ENCODE results near the gene JPH2. TPM values are rescaled to one million over a fixed set of nuclear protein-coding genes. Genes with fewer than 3 reads are reported as not detected.

JPH2 gene
- total RNA-seq, 1 donor = not detected

DNA sequence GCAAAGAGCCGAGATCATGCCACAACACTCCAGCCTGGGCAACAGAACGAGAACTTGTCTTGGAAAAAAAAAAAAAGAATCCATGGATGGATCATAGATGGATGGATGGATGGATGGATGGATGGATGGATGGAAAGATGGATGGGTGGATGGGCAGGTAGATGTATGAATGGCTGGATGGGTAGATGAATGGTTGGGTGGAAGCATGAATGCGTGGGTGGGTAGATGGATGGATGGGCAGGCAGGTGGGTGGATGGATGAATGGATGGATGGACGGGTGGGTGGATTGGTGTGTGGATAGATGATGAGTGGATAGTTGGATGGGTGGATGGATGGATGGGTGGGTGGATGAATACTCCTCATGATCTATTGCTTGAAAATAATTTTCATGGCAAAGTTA is 1.4 kb downstream of the JPH2 start:
- H3K9me3 ChIP-seq (ENCODE audit: low read depth, low read length) = no peaks in the 10 kb centered on the region
- peaks cover 38% of the 10 kb centered on the region for H3K27me3 ChIP-seq (ENCODE audit: insufficient read depth, low read length)
- H3K4me3 ChIP-seq (ENCODE audit: low read length) = no peak overlapping the region
- peaks cover 10% of the 10 kb centered on the region for H3K4me1 ChIP-seq (ENCODE audit: insufficient read depth, low read length)

DNA sequence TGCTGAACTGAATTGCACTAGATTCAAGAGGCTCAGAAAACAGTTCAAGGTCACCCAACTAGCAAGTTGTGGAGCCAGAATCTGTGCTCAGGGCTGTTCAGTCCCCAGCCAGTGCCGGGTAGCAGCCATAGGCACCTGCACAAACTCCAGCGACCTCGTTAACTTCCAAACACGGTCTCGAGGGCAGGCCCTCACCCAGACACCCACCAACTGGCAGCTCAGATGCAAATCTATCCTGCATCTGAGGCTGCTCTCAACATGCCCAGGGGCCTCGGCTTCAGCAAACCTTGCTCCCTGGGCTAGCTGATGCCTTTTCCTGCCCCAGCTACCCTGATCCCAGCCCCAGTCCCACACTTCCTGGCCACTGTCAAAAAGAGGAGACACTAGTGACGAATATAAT is 3.7 kb downstream of the JPH2 start:
- H3K4me3 ChIP-seq (ENCODE audit: low read length) = no peak overlapping the region
- H3K27me3 ChIP-seq (ENCODE audit: insufficient read depth, low read length) = peaks cover 24% of the 10 kb centered on the region
- peaks cover 6% of the 10 kb centered on the region for H3K4me1 ChIP-seq (ENCODE audit: insufficient read depth, low read length)

DNA sequence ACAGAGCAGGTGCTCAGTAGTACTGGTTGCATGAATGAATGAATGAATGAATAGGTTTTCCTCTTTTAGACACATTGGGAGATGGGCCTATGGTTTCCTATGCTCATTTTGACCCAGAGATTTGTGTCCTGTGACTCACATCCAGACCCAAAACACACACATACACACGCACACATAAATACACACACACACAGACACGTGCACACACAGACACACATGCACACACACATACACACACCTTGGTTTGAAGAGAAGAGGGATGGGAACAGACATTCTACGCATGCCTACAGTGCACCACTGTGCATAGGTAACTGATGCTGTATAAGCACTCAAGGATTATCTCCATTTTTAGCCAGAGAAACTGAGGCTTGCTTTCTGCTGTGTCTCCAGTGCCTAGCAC is 4.1 kb downstream of the JPH2 start:
- H3K27me3 ChIP-seq (ENCODE audit: insufficient read depth, low read length) = peaks cover 20% of the 10 kb centered on the region

More for the DNA sequence above, 3.7 kb downstream of the JPH2 start:
- no peaks in the 10 kb centered on the region for H3K9me3 ChIP-seq (ENCODE audit: low read depth, low read length)

DNA sequence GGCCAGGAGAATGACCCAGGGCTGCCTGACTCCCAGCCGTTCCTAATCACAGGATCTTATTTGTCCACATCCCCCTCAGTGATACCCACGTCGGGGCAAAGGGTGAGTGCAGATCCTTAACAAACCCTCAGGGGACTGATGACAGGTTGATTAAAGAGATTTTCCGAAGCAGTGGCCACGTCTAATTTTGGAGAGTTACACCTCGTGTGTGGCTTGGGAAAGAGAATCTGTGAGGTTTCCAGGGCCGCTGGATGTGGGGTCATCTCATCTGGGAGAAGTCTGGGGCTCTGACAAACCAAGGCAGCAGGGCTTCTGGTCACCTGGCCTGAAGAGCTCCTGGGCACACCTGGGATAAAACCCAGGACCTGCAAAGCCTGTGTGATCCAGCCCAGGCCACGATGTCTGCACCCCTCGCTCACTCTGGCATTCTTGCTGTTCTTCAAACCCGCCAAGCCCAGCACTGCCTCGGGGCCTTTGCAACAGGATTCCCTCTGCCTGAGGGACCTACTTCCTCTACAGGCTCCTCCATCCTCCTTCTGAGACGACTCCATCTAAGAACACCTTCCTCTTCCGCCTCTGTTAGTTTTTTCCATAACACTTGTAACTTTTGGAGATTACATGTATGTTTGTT is 4.7 kb downstream of the JPH2 start:
- no peak overlapping the region for H3K4me3 ChIP-seq (ENCODE audit: low read length)
- peaks cover 14% of the 10 kb centered on the region for H3K27me3 ChIP-seq (ENCODE audit: insufficient read depth, low read length)

More for the DNA sequence above, 4.1 kb downstream of the JPH2 start:
- Histone ChIP-seq H3K9me3 (ENCODE audit: low read depth, low read length) (no peaks in the 10 kb centered on the region), H3K4me1 (ENCODE audit: insufficient read depth, low read length) (peaks cover 5% of the 10 kb centered on the region), H3K4me3 (ENCODE audit: low read length) (no peak overlapping the region)

DNA sequence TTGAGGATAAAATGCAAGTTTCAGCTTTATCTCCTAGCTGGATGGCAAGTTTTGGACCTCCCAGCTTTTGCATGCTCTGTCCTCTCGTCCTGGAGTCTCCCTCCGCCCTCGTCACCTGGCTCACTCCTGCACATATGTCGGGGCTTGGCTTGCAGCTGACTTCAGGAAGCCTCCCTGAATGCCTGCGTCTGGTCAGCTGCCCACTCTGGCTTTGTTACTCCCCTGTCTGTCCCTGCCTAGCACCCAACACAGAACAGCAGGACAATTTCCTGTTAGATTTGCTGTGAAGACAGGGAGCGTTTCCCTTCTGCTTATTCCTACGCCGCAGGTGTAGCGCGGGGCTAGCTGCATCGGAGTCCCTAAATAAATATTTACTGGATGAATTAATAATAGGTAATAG is 5.4 kb downstream of the JPH2 start:
- peaks cover 10% of the 10 kb centered on the region for H3K27me3 ChIP-seq (ENCODE audit: insufficient read depth, low read length)
- no peak overlapping the region for H3K4me3 ChIP-seq (ENCODE audit: low read length)
- no peaks in the 10 kb centered on the region for H3K4me1 ChIP-seq (ENCODE audit: insufficient read depth, low read length)
- no peaks in the 10 kb centered on the region for H3K9me3 ChIP-seq (ENCODE audit: low read depth, low read length)

More for the DNA sequence above, 4.7 kb downstream of the JPH2 start:
- Histone ChIP-seq H3K4me1 (ENCODE audit: insufficient read depth, low read length) (no peaks in the 10 kb centered on the region), H3K9me3 (ENCODE audit: low read depth, low read length) (no peaks in the 10 kb centered on the region)

DNA sequence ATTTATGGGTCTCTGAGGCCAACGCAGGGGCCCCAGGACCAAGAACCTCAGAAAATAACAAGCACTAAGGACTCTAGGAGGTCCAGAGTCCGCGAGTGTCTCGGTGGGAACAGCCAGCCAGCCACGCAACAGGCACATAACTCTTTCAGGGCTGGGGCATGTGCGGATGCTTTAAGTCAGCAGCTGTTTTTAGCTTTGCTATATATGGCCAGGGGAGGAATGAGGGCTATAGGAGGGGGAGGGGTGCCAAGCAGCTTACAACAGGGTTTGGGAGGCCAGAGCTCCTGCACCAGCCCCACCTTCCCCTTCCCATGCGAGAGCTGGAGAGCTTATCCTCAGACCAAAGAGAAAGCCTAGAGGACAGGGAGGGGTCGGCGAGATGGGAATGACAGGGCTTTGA is 6.2 kb downstream of the JPH2 start:
- no peaks in the 10 kb centered on the region for H3K9me3 ChIP-seq (ENCODE audit: low read depth, low read length)
- H3K4me3 ChIP-seq (ENCODE audit: low read length) = no peak overlapping the region
- peaks cover 7% of the 10 kb centered on the region for H3K27me3 ChIP-seq (ENCODE audit: insufficient read depth, low read length)
- no peaks in the 10 kb centered on the region for H3K4me1 ChIP-seq (ENCODE audit: insufficient read depth, low read length)

DNA sequence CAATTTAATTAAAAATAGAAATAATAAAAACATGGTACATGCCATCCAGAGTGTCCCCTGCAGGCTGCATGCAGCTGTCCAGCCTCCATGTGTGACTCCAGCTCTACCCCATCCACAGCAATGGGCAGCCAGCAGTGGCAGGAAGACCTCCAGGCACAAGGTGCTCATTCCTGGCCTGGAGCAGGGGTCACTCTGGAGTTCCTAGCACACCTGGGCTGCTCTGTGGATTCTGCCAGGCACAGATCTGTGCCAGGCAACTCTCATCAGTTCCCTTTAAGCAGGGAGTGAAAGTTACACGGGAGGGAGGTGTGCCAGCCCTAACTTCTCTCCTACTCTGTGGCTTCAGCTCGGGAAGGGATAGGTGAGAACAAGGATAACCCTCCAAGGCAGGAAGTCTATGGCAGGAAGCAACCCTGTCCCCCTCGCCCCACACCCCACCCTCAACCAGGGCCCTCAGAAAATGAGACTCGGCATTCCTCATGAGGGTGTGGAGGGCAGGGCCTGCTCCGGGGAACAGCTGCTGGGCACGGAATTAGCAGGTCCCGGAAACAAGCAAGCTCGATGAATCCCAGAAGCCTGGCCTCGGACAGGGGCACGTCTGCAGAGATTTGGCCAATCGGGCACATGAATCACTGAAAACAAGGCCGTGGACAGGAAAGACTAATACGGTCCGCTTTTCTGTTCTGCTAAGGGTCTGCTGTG is 10.0 kb downstream of the JPH2 start:
- Histone ChIP-seq H3K27me3 (ENCODE audit: insufficient read depth, low read length) (peaks cover 5% of the 10 kb centered on the region), H3K4me3 (ENCODE audit: low read length) (no peak overlapping the region), H3K9me3 (ENCODE audit: low read depth, low read length) (no peaks in the 10 kb centered on the region), H3K4me1 (ENCODE audit: insufficient read depth, low read length) (no peaks in the 10 kb centered on the region)

DNA sequence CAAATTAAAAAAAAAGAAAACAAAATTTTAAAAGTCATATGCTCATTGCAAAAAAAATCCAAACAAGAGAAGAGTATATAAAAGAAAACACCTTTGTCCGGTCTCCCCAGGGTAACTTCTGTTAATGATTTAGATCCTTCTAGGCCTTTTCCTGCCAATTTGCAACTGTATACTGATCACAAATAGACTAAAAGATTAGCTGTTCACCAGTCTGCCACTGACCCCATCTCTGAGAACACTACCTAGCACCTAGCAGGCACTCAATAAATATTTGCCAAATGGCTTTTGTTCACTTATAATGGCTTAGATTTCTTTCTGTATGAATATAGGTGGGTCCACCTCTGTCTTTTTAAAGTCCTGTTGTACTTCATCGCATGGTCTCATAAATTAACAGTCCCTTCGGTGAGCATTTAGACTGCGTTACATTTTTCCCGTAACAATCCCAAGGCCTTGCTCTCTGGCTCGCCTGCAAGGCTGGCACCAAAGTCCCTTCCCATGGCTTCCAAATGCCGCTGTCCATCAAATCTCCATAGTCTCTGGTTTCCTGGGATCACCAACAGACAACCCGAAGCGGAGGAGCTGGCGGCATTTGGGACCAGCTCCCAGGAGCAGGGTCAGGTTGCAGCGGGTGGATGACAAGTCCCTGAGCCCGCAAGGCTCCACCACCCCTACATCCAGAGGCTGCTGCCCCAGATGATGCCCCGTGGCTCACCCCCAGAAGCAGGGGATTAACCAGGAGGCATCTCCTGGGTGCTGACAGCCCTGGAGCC is 11.8 kb downstream of the JPH2 start:
- Histone ChIP-seq H3K27me3 (ENCODE audit: insufficient read depth, low read length) (peaks cover 10% of the 10 kb centered on the region), H3K4me3 (ENCODE audit: low read length) (no peak overlapping the region), H3K9me3 (ENCODE audit: low read depth, low read length) (no peaks in the 10 kb centered on the region), H3K4me1 (ENCODE audit: insufficient read depth, low read length) (no peaks in the 10 kb centered on the region)

DNA sequence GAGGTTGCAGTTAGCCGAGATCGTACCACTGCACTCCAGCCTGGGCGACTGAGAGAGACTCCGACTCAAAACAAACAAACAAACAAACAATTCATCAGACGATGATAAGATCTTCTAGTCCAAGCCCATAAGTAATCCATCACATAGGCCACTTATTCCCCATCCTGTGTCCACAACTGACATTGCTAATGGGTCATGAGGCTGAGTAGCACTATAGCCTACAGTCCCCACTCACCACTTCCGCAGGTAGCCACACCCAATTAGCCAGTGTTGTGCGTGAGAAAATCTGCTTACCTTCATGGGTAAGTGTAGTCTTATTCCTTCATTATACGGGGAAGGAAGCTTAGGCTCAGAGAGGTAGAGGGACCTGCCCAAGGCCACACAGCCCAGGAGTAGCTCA is 13.1 kb downstream of the JPH2 start:
- Histone ChIP-seq H3K4me1 (ENCODE audit: insufficient read depth, low read length) (no peaks in the 10 kb centered on the region), H3K9me3 (ENCODE audit: low read depth, low read length) (no peaks in the 10 kb centered on the region), H3K27me3 (ENCODE audit: insufficient read depth, low read length) (peaks cover 10% of the 10 kb centered on the region), H3K4me3 (ENCODE audit: low read length) (no peak overlapping the region)

DNA sequence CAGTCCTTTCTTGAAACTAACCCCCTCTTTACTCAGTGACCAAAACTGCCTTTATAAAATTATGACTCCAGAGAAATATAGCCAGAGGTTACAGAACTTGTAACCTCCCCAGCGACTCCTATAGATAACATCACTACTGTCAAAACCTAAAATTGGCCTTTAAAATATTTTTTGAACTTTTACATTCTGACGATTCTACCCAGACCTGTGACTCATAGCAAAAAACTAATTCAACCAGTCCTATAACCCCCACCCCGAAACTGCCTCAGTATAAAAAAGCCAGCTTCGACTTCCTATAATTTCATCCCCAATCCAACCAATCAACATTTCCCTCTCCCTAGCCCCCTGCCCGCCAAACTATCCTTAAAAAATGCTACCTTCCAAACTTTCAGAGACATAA is 13.9 kb downstream of the JPH2 start:
- no peak overlapping the region for H3K4me3 ChIP-seq (ENCODE audit: low read length)
- peaks cover 10% of the 10 kb centered on the region for H3K27me3 ChIP-seq (ENCODE audit: insufficient read depth, low read length)
- no peaks in the 10 kb centered on the region for H3K4me1 ChIP-seq (ENCODE audit: insufficient read depth, low read length)
- H3K9me3 ChIP-seq (ENCODE audit: low read depth, low read length) = no peaks in the 10 kb centered on the region

DNA sequence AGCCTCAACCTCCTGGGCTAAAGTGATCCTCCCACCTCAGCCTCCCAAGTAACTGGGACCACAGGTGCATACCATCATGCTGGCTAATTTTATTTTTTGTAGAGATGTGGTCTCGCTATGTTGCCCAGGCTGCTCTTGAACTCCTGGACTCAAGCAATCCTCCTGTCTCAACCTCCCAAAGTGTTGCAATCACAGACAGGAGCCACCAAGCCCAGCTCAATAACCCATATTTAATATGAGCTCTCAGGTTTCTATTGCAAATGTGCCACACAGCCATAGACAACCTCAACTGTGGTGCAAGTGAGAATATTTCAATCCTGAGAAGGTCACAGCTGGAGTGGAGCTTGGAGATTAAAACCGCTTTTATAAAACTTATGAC is 14.4 kb downstream of the JPH2 start:
- H3K4me3 ChIP-seq (ENCODE audit: low read length) = no peak overlapping the region
- peaks cover 10% of the 10 kb centered on the region for H3K27me3 ChIP-seq (ENCODE audit: insufficient read depth, low read length)
- no peaks in the 10 kb centered on the region for H3K9me3 ChIP-seq (ENCODE audit: low read depth, low read length)
- H3K4me1 ChIP-seq (ENCODE audit: insufficient read depth, low read length) = no peaks in the 10 kb centered on the region

DNA sequence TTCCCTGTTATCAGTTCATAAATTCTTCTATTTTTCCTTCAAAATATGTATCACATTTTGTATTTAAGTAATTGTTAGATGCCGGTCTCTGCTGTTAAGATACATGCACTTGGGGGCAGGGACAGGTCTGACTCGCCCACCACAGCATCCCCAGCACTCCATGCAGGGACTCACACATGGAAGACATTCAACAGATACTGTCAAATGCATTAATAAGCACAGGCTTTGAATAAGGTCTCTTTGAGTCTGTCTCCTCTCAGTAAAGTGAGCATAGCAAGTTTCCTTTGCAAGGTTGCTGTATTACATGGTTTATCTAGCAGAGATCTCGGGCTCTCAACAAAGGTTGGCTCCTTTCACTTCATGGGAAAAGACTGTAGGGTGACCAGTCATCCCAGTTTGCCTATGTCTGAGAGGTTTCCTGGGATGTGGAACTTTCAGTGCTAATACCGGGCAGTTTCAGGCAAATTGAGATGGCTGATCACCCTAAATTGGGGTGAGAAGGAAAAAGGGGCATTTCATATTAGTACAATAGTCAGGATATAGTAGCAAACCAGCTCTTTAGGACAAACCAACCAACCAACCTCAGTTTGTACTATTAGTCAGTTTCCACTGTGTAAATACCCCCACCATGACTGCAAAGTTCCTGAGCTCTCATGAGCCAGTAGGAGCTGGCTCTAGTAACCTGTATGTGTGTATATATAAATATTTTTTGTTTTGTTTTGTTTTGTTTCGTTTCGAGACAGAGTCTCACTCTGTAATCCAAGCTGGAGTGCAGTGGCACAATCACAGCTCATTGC is 15.0 kb downstream of the JPH2 start:
- H3K4me3 ChIP-seq (ENCODE audit: low read length) = no peak overlapping the region
- no peaks in the 10 kb centered on the region for H3K9me3 ChIP-seq (ENCODE audit: low read depth, low read length)
- no peaks in the 10 kb centered on the region for H3K4me1 ChIP-seq (ENCODE audit: insufficient read depth, low read length)
- H3K27me3 ChIP-seq (ENCODE audit: insufficient read depth, low read length) = peaks cover 10% of the 10 kb centered on the region

DNA sequence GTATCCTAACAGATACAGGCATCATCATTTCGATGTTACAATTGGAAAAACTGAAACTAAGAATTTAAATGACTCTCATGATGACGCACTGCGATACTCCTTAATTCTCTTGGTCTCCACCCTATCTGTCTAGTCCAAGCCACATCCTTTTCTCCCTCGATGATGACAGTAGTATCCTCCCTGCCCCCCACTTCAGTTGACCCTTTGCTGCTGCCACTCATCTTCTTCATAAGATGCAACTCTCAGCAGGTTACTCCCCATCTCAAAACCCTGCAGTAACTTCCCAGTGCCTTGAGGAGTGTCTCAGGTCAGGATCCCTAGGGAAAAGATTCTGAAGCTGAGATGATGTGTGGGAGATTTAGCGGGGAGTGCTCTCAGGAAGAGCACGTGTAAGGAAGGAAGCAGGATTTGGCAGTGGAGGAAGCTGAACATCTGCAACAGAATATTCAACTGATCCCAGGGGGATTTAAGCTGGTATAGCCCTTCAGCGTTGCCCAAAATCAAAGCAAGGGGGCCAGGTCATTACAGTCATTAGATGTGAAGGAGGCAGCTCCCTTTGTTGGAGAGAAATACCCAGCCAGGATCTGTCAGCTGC is 16.1 kb downstream of the JPH2 start:
- Histone ChIP-seq H3K27me3 (ENCODE audit: insufficient read depth, low read length) (peaks cover 10% of the 10 kb centered on the region), H3K9me3 (ENCODE audit: low read depth, low read length) (no peaks in the 10 kb centered on the region), H3K4me1 (ENCODE audit: insufficient read depth, low read length) (no peaks in the 10 kb centered on the region), H3K4me3 (ENCODE audit: low read length) (no peak overlapping the region)

DNA sequence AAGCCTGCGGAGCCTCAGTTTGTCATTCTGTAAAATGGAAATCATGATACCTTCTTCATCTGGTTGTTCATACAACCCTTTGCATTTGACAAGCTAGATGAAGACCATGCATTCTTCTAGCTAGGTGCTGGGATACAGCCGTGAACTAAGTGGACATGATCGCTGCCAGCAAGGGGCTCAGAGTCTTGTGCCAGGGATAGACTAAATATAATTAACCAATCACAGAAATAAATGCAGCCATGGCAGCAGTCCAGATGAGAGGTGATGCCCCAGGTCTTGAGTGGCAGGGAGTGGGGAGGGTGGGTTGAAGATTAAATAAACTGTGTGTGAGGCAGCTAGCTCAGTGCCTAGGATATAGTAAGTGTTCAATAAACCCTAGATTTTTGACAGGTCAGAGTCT is 19.3 kb downstream of the JPH2 start:
- no peak overlapping the region for H3K4me3 ChIP-seq (ENCODE audit: low read length)
- no peaks in the 10 kb centered on the region for H3K9me3 ChIP-seq (ENCODE audit: low read depth, low read length)
- H3K27me3 ChIP-seq (ENCODE audit: insufficient read depth, low read length) = peaks cover 10% of the 10 kb centered on the region
- H3K4me1 ChIP-seq (ENCODE audit: insufficient read depth, low read length) = no peaks in the 10 kb centered on the region
